G401.6 (cell line): Measurements from ENCODE around the gene MAGI3.
A peak's percentile ranks its signal among the peaks of the same experiment; 100 is the strongest.
"Not testable (repeated sequence)": the region's sequence is repeated elsewhere in the genome, so short reads cannot be mapped to it uniquely, and the experiment has no call there.

ENCODE experiments used
- FAIRE-seq: peaks from 2 replicates; lab custom pipeline; 2012; peaks lifted over from hg19 to GRCh38; lab: Jason Lieb, UNC

MAGI3 gene

DNA sequence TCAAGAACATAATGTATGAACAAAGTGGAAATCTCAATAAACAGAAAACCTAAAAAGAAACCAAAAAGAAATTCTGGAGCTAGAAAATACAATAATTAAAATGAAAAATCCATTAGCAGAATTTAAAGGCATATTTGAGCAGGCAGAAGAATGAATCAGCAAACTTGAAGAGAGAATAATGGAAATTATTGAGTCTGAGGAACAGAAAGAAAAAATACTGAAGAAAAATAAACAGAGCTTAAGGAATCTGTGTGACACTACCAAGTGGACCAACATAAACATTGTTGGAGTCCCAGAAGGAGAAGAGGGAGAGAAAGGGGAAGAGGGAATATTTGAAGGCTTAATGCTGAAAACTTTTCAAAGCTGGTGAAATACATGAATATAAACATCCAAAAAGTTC is 54.5 kb downstream of the MAGI3 start:
- no peak for FAIRE-seq

DNA sequence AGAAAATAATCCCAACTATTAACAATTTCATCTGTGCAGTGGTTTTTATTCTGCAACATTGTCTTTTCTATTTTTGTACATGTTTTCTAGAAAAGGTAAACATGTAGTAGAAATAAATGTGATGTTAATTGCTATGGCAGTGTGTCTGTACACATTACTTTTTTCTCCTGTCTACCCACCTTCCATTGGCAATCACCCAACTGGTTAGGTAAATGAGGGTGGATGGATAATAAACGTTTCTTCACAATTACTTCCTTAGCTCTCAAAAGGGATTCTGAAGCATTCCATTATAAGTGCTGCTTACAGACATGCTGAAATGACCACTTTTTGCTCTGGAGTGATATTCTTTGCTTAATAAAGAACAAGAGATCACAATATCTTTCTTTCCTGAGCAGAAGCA is 61.4 kb downstream of the MAGI3 start:
- FAIRE-seq: no peak

DNA sequence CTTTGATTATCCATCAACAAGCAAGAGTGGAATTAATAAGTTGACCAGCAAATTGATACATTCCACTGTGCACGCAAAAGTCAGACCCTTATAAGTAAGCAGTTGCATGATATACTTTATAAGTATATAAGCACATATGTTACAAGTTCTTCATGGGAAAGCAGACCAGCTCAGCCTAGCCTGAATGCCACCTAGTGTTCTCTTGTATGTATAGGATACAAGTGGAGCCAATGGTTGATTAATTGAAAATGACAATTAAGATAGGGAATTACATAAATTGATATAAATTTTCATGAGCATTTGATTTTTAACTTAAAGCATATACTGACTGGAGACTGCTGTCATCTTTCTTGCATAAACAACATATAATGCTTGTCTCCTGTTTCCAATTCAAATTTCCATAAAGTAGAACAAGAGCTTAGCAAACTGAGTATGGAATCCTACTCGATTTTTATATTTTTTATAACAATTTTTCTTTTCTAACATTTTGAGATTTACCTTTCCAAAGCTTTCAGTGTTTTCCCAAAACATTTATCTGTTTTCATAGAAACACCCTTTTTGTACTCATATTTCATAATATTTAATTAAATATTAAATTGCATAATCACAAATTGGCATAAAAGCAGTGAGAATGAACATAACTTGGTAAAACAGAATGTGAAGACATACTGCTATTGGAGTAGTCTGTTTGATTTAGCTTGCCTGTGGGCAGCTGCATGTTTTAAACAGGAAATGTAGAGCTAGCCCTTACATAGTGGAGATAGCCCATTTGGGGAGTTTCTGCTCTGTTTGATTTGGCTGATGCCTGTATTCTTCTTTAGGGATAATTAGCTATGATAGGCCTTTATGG is 62.8 kb downstream of the MAGI3 start:
- peak; percentile 15 for FAIRE-seq

DNA sequence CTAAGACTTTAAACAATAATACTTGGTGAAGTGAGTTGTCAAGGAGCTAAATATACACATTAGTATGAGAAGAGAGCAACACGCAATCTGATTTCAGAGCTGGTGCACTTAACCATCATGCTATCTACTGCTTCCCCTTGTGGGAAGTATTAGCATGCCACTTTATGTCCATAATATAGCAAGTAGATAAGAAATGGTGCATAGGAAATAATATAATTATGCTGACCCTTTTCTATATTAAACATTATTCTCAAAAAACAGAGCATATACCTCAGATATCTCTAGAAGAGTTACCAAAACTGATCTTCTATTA is 63.4 kb downstream of the MAGI3 start:
- no peak for FAIRE-seq

DNA sequence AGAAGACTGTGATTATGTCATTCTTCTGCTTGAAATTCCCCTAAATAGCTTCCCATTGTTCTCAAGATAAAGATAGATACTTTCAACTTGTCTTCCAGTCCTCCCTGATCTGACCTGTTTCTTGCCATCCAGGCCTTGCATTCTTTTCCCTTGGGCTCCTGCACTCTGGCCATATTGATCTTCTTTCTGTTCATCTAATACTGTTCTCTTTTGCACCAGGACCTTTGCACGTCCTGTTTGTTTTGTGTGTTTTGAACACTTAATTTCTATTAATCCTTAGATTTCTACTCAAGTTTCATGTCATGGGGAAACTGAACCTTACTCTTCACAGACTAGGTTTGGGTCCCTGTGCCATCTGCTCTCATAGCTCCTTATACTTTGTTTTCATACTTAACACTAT is 65.1 kb downstream of the MAGI3 start:
- FAIRE-seq: no peak

DNA sequence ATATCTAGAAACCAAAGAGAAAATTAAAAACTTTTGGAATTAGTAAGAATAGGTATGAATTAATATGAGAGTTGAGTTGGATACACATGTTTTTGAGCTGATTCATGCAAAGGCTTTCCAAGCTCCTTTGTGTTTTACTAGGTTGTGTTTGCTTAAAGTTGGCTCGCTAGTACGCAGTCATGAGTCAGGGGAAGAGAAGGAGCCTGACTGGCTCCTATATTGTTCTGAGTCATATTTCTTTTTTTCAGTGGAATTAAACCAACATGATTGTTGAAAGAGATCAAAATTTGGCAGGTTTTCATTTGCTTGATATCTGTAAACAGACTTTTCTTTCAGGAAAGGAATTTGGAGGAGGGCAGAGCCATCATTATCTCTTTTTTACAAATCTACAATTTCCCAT is 66.7 kb downstream of the MAGI3 start:
- FAIRE-seq: no peak

DNA sequence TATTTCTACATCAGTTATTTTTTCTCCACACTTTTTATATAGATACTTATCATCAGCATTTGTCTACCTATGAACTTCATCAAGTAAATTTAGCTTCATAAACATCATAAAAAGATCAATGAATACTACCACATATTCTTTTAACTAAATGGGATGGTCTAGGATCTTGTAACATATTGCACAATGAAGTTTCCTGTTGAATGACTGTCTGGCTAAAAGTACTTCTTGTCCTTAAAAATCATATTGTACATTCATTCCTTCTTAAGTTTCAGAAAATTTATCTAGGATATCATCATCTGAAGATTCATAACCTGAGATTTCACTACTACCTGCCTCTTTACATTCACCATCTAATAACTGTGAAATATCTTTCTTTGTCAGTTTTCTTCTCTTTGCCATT is 69.0 kb downstream of the MAGI3 start:
- no peak for FAIRE-seq

DNA sequence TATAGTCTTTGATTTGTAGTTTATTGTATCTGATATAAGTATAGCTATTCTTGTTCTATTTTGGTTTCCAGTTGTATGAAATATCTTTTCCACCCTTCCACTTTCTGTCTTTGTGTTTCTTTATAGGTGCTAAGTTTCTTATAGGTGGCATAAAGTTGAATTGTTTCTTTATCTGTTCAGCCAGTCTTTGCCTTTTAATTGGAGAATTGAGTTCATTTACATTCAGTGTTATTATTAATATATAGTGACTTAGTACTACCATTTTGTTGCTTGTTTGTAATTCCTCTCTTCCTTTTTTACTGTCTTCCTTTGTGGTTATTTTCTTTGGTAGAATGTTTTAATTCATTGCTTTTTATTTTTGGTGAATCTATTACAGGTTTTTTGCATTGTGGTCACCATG is 77.7 kb downstream of the MAGI3 start:
- FAIRE-seq: no peak

DNA sequence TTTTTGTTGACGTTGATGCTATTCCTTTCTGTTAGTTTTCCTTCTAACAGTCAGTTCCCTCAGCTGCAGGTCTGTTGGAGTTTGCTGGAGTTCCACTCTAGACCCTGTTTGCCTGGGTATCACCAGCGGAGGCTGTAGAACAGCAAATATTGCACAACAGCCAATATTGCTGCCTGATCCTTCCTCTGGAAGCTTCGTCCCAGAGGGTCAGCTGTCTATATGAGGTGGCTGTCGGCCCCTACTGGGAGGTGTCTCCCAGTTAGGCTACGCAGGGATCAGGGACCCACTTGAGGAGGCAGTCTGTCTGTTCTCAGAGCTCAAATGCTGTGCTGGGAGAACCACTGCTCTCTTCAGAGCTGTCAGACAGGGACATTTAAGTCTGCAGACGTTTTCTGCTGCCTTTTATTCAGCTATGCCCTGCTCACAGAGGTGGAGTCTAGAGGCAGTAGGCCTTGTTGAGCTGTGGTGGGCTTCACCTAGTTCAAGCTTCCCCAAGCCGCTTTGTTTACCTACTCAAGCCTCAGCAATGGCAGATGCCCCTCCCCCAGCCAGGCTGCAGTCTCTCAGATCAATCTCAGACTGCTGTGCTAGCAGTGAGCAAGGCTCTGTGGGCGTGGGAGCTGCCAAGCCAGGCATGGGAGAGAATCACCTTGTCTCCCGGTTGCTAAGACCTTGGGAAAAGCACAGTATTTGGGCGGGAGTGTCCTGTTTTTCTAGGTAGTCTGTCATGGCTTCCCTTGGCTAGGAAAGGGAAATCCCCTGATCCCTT is 88.3 kb downstream of the MAGI3 start:
- not testable (repeated sequence) for FAIRE-seq

DNA sequence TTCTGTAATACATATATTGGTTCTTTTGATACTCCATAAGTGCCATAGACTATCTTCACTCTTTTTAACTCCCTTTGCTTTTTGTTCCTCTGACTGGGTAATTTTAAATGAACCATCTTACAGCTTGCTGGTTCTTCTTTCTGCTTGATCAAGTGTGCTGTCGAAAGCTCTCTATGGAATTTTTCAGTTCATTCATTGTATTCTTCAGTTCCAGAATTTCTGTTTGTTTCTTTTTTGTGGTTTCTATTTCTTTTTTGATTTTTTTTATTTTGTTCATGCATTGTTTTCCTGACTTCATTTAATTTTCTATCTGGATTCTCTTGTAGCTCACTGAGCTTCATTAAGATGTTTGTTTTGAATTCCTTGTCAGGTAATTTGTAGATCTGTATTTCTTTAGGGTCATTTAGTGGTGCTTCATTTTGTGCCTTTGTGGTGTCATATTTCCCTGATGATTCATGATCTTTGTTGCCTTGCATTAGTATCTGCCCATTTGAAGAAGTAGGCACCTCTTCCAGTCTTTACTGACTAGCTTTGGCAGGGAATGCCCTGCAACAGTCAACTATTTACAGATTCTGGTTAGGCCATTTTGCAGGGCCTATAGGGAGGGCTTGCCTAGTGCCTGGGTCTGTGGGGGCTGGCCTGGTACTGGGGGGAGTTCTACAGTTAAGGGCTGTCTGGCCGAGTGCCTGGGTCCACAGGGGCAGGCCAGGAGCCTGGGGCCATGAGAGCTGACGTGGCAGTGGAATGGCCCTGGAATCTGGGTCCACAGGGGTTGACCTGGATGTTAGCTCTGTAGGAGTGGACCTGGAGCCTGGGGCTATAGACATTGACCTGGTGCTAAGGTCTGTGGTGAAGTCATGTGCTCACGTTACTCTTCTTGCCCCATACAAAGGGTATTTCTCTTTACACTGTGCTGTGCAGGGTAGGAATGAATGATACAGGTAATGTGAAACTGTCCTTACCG is 89.7 kb downstream of the MAGI3 start:
- FAIRE-seq: no peak

DNA sequence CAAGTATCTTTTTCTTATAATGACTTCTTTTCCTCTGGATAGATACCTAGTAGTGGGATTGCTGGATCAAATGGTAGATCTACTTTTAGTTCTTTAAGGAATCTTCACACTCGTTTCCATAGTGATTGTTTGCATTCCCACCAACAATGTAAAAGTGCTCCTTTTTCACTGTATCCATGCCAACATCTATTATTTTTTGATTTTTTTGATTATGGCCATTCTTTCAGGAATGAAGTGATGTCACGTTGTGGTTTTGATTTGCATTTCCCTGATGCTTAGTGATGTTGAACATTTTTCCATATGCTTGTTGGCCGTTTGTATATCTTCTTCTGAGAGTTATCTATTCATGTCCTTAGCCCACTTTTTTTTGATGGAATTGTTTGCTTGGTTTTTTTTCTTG is 94.8 kb downstream of the MAGI3 start:
- FAIRE-seq: not testable (repeated sequence)

DNA sequence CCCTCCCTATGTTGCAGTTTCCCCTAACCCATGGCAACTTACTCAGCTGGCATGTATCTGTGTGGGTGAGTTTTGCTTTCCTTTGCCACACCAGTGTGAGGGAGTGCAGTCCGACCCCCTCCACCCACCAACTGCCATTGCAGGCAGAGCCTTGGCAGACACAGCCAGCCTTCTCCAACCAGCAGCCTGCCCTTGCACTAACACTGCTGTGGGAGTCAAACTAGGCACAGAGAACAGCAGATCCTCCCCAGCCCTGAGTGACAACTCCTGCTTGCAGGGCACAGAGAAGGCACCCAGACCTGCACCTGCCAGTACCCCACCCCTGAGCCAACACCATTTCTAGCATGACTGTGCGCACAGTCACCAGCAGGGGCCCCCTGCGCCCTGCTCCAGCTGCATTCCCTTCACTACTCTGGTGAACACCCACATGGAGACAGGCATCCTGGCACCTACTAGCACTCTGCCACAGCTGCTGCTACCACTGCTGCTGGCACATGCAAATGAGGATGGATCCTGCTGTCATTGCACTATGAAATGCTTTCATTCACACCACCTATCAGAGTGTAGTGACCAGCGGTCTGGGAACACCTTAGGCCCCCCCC is 98.4 kb downstream of the MAGI3 start:
- FAIRE-seq: no peak

DNA sequence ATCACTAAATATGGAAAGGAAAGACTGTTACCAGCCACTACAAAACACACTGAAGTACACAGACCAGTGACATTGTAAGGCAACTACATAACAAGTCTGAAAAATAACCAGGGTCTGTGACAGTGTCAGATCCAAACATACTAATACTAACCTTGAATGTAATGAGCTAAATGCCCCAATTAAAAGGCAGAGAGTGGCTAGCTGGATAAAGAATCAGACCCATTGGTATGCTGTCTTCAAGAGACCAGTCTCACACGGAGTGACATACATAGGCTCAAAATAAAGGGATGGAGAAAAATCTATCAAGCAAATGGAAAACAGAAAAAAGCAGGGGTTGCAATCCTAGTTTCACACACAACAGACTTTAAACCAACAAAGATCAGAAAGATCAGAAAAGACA is 100.1 kb downstream of the MAGI3 start:
- FAIRE-seq: no peak

DNA sequence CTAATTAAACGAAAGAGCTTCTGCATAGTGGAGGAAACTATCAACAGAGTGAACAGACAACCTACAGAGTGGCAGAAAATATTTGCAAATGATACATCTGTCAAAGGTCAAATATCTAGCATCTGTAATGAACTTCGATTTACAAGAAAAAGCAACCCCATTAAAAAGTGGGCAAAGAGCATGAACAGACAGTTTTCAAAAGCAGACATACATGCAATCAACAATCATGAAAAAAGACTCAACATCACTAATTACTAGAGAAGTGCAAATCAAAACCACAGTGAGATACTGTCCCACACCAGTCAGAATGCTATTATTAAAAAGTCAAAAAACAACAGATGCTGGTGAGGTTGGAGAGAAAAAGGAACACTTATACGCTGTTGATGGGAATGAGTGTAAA is 103.2 kb downstream of the MAGI3 start:
- no peak for FAIRE-seq

DNA sequence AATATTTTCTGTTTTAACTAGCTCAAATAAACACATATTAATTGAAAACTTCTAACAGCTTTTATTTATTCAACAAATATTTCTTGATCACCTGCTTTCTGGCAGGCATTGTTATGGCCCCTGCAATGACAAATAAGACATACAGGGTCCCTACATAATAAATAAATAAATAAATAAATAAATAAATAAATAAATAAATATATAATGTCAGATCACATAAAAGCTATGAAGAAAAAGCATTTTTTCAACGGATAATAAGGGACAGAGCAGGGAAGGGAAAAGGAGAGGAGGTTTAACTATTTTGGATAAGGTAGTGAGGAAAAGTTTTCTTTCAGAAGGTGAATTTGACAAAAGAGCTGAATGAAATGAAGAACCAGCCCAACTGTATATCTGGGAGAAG is 115.0 kb downstream of the MAGI3 start:
- no peak for FAIRE-seq

DNA sequence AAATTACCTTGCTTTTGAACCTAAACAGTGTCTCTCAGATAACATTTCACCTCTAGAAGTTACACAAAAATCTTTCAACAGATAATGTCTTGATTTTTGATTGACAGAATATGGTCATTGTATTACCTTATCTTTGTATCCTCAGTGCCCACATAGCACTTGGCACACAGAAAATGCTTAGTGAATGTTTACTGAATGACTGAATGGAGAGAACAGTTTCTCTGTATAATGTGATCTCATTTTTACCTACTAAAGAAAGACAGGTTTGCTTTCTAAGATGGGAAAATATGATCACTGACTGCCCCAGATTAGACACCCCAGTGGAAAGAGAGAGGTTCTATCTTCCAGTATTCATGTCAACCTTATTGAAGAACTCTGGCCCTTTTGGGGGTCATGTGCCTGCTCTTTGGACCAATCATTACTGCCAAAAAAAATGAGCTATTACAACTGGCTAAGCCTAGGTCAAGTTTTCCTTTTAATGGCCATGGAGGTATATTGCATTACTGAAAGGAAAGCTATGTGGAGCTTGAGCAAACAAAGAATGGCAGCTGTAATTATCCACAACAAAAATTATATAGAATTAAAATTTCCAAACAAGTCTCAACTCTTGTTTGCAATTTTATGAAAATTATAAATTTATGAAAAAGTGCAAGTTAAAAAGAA is 117.4 kb downstream of the MAGI3 start:
- FAIRE-seq: no peak

DNA sequence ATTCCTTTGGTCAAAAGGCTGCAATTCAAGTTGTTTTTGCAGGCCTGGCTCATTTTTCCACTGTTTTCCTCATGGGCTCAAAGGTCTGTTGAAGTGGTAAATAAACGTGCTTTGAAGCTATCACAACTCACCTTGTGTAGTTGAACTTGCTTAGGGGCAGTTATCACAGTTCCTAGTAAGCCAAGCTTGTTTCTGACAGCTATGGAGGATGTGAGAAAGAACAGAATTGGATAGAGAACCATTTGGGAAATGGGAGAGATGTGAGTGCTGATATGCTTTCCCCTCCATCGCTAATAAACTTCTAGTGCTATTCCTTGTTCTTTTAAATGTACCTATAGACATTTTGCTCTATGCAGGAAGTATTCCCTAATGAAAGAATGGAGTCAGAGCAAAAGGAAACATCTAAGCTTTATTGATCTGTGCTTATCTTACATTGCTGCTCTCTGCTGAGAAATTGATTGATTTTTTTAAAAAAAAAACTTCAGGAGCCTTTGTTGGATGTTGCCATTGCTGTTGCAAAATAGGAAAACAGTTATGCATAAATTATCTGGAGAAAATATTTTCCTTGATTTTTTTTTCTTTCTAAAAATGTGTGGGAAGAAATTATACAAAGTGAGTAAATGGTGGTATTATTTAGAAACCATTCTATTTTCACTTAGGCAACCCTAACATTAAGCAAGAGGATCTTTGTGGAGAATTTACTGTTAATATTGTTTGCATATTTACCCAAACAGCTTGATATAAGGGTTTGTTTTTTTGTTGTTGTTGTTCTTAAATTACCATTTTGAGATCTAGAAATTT is 118.2 kb downstream of the MAGI3 start:
- FAIRE-seq: no peak

DNA sequence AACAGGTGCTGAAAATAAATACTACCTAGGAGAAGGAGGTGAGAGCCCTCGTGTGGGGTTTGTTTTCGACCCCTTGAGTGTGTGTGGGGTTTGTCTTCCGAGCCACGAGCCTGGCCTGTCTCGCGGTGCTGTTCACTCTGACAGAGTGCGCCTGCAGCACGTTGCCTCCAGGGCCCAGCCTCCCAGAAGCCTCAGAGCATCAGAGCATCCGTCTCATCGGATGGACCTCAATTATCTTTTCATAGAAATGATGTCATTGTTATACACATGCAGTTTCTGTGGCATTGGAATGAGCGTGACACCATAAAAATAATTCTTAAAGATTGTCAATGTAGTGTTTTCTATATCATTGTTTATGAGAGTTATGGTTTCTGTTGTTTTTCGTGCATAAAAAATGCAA is 119.5 kb downstream of the MAGI3 start:
- FAIRE-seq: not testable (repeated sequence)

DNA sequence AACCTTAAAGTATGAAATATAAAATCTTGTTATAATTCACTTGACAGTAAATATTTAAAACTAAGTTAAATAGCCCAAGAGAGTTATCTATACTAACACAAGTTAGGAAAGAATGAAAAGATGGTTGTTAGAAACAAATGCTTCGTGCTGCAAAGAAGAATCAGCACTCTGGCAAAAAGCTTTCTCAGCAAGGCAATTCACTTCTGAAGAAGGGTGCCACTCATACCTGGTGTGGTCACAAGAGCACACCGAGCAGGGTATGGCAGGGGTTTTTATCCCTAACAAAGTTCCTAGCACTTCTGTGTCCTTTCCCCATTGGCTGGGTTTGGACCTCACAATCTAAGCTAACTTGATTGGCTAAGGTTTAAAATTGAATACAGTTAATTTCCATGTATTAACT is 121.0 kb downstream of the MAGI3 start:
- FAIRE-seq: no peak

DNA sequence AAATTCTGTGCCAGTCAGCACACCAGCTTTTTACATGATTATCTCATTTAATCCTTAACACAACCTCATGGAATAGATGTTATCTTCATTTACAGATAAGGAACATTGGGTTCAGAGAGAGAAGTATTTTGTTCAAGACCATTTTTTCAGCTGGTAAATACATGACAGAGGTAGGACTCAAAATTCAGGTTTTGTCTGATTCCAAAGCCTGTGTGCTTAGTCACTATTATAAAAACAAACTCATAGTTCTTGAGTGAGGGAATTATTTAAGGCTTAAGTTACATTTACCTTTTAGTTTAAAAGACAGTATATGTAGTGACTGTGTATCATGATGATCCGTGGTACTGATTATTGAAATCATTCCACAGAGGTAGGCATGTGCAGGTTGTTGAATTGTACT is 125.2 kb downstream of the MAGI3 start:
- FAIRE-seq: no peak

DNA sequence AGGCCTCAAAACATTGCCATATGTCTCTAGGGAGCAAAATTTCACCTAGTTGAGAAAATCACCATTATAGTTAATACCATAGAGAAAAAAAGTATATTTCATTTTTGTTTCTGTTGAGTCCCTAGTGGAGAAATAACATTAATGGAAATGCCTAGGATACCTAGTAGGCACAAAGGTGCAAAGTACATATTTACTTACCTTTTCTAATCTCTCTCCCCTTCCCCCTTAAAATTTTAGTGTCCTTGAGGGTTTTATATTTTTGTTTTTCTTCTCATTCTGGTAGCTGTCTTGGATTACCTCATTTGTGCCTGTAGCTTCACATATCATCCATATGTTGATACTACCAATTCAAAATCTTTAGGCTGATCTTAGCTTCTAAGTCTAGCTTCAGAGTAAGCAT is 127.0 kb downstream of the MAGI3 start:
- FAIRE-seq: no peak
